Caco-2 (cell line): ENCODE measurements around the gene NABP1. TPM values are rescaled to one million over a fixed set of nuclear protein-coding genes. Genes with fewer than 3 reads are reported as not detected.
A peak's percentile ranks its signal among the peaks of the same experiment; 100 is the strongest.

ENCODE experiments used
- BruUV-seq: library from RNA; stranded (reverse); fragments of 400-500 nt; replicated peaks from 2 replicates; lab custom pipeline; 2021; lab: Mats Ljungman, UMichigan
- CTCF ChIA-PET: fragments of 300-600 bp; sonication (Branson Sonifier 250); formaldehyde crosslinking; loops from one replicate; lab custom pipeline; 2022; ENCODE audit warnings: antibody characterized with exemption; lab: Charles Lee
- POLR2A ChIA-PET: fragments of 300-600 bp; sonication (Branson Sonifier 250); formaldehyde crosslinking; loops from one replicate; lab custom pipeline; 2022; ENCODE audit warnings: antibody characterized with exemption; lab: Charles Lee
- DNase-seq, 2 experiments: peaks; one replicate each; pipeline versions ENCODE4 v3.0.0 to v3.0.0-alpha.2; 2020 to 2022
- H3K27me3 ChIP-seq: replicated peaks from 2 replicates; pipeline ENCODE4 v1.6.0; 2011; ENCODE audit warnings: low read length; ENCODE audit not compliant: control insufficient read depth, insufficient read depth
- H3K36me3 ChIP-seq: 2 replicates; pipeline ENCODE4 v1.5.1; 2011; ENCODE audit warnings: low read length; ENCODE audit not compliant: control insufficient read depth, insufficient read depth
- H3K4me1 ChIP-seq: fragments of 250-450 bp; sonication (Bioruptor Pico); 2 replicates; pipeline ENCODE4 v1.5.1; 2020; ENCODE audit warnings: mild to moderate bottlenecking
- H3K4me3 ChIP-seq: 2 replicates; pipeline ENCODE4 v1.5.1; 2011; ENCODE audit warnings: low read depth, mild to moderate bottlenecking, control low read depth, low read length
- H3K9me3 ChIP-seq: fragments of 250-450 bp; sonication (Bioruptor Pico); 2 replicates; pipeline ENCODE4 v1.5.1; 2020; ENCODE audit warnings: mild to moderate bottlenecking, moderate library complexity
- H3K27ac Mint-ChIP-seq: one replicate; pipeline ENCODE4 v1.8.0; 2022; ENCODE audit warnings: mixed read lengths; ENCODE audit not compliant: unreplicated experiment
- H3K27me3 Mint-ChIP-seq: one replicate; pipeline ENCODE4 v1.8.0; 2022; ENCODE audit warnings: mixed read lengths; ENCODE audit not compliant: insufficient read depth, unreplicated experiment
- H3K36me3 Mint-ChIP-seq: one replicate; pipeline ENCODE4 v1.8.0; 2022; ENCODE audit warnings: mild to moderate bottlenecking, mixed read lengths; ENCODE audit not compliant: insufficient read depth, unreplicated experiment
- H3K4me1 Mint-ChIP-seq: one replicate; pipeline ENCODE4 v1.8.0; 2022; ENCODE audit warnings: low read depth, mixed read lengths; ENCODE audit not compliant: unreplicated experiment
- H3K4me3 Mint-ChIP-seq: one replicate; pipeline ENCODE4 v1.8.0; 2022; ENCODE audit warnings: mild to moderate bottlenecking, moderate library complexity, mixed read lengths; ENCODE audit not compliant: unreplicated experiment
- H3K9me3 Mint-ChIP-seq: one replicate; pipeline ENCODE4 v1.8.0; 2022; ENCODE audit warnings: mixed read lengths; ENCODE audit not compliant: unreplicated experiment
- intact Hi-C: fragments of 100-400 bp; cut with micrococcal nuclease; formaldehyde crosslinking; loops from one replicate; pipeline ENCODE4 v1.10.0; 2022; ENCODE audit not compliant: unreplicated experiment
- total RNA-seq: library from RNA; stranded (reverse); gene quantifications from 2 replicates; pipeline ENCODE4 v1.2.3, GENCODE V29; 2022
- TF ChIP-seq, protein P1 (sequence below), 2 experiments: fragments of 200-600 bp in 1 of 2; IDR thresholded peaks; 1 replicate in 1 of 2; 2 replicates in 1 of 2; pipeline versions ENCODE4 v1.5.1 to v1.8.0; 2011 to 2022; ENCODE audit warnings: antibody characterized with exemption in 1 of 2, control low read depth in 1 of 2, inconsistent platforms in 1 of 2, low read depth in 1 of 2, low read length in 1 of 2, mild to moderate bottlenecking in 1 of 2, moderate library complexity in 1 of 2; ENCODE audit not compliant: insufficient read depth in 1 of 2, severe bottlenecking in 1 of 2, unreplicated experiment in 1 of 2

The NABP1 gene
- total RNA-seq, 1 experiment from 2014 or later = 89.8 TPM

DNA sequence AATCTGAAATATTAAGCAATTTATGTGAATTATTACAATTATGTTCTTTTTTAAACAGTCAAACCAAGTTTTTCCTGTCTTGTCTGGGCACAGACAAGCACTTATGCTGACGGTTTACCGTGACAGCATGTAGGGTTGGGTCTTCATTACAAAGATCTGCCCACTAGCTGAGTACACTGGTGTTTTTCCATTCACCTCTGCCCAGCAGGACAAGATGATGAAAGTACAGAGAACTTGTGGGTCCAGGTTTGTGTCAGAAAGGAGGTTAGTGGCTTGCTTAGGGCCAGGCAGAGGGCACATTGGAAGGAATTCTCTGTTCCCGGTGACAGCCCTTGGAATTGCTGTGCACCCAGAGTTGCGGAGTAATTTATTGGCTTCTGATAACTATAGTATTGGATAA lies 14.0 kb downstream of the NABP1 start:
- H3K27me3 Mint-ChIP-seq = no peaks in the 10 kb centered on the region
- TF ChIP-seq, protein P1, sequence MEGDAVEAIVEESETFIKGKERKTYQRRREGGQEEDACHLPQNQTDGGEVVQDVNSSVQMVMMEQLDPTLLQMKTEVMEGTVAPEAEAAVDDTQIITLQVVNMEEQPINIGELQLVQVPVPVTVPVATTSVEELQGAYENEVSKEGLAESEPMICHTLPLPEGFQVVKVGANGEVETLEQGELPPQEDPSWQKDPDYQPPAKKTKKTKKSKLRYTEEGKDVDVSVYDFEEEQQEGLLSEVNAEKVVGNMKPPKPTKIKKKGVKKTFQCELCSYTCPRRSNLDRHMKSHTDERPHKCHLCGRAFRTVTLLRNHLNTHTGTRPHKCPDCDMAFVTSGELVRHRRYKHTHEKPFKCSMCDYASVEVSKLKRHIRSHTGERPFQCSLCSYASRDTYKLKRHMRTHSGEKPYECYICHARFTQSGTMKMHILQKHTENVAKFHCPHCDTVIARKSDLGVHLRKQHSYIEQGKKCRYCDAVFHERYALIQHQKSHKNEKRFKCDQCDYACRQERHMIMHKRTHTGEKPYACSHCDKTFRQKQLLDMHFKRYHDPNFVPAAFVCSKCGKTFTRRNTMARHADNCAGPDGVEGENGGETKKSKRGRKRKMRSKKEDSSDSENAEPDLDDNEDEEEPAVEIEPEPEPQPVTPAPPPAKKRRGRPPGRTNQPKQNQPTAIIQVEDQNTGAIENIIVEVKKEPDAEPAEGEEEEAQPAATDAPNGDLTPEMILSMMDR (IDR thresholded peaks at IDR 0.05; ENCODE audit: insufficient read depth in 1 of 2, low read depth in 1 of 2, low read length in 1 of 2, severe bottlenecking in 1 of 2, unreplicated experiment in 1 of 2) = no peak
- ChIA-PET POLR2A (interaction anchor here (1.0 to 1.1 kb wide), 2 partner anchors 14 to 126 kb away, joined by 6 to 10 read pairs; partner anchors contain the start of gene NABP1), CTCF (interaction anchor here (0.8 to 1.6 kb wide), 8 partner anchors 14 to 140 kb away, joined by 3 to 13 read pairs (median 4); partner anchors contain the start of gene NABP1)
- Histone ChIP-seq H3K4me3 (no peak overlapping the region), H3K27me3 (no peaks in the 10 kb centered on the region), H3K9me3 (no peaks in the 10 kb centered on the region), H3K4me1 (peaks cover 55% of the 10 kb centered on the region), H3K36me3 (no peaks in the 10 kb centered on the region)
- peaks cover 44% of the 10 kb centered on the region for H3K4me1 Mint-ChIP-seq
- intact Hi-C loops = loop anchor here (1.0 to 2.0 kb wide), 6 partner anchors 54 to 471 kb away; no protein-coding TSS in a partner anchor
- no TSS peak for BruUV-seq
- no peak for DNase-seq
- H3K9me3 Mint-ChIP-seq = no peaks in the 10 kb centered on the region
- no peak overlapping the region for H3K4me3 Mint-ChIP-seq
- H3K27ac Mint-ChIP-seq = no peak overlapping the region
- H3K36me3 Mint-ChIP-seq = peaks cover 77% of the 10 kb centered on the region

DNA sequence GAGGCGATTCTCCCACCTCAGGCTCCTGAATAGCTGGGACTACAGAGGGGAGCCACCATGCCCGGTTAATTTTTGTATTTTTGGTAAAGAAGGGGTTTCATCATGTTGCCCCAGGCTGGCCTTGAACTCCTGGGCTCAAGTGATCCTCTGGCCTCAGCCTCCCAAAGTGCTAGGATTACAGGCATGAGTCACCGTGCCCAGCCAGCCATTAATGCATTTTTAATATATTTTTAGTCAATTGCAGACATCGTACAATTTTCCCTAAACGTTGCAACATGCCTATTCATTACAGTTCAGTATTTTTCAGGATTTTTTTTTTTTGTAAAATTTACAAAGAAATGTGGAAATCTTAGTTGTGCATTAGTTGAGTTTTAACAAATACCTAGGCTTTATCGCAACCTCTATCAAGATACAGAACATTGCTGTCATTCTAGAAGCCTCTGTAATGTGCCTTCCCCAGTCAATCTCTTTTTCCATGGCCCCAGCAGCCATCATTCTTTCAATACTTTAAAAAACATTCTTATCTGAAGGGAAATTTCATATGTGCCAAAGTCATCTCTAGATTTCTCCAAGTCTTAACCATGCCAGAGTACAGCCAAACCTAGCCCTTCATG lies 14.7 kb downstream of the NABP1 start:
- intact Hi-C loops = no loop called here
- Mint-ChIP-seq H3K4me3 (no peak overlapping the region), H3K27ac (peak overlapping the region; percentile 11), H3K27me3 (no peaks in the 10 kb centered on the region), H3K9me3 (no peaks in the 10 kb centered on the region), H3K36me3 (peaks cover 72% of the 10 kb centered on the region), H3K4me1 (peaks cover 42% of the 10 kb centered on the region)
- peaks cover 48% of the 10 kb centered on the region for H3K4me1 ChIP-seq
- no peak for DNase-seq
- BruUV-seq = no TSS peak
- H3K9me3 ChIP-seq = no peaks in the 10 kb centered on the region
- H3K36me3 ChIP-seq = no peaks in the 10 kb centered on the region
- no peak overlapping the region for H3K4me3 ChIP-seq
- POLR2A ChIA-PET = interaction anchor here (0.6 kb wide), 1 partner anchor 117 kb away, joined by 3 read pairs; no protein-coding TSS in a partner anchor
- TF ChIP-seq, protein P1 (IDR thresholded peaks at IDR 0.05; ENCODE audit: insufficient read depth in 1 of 2, low read depth in 1 of 2, low read length in 1 of 2, severe bottlenecking in 1 of 2, unreplicated experiment in 1 of 2) = no peak
- CTCF ChIA-PET = interaction anchor here (1.6 kb wide), 1 partner anchor 15 kb away, joined by 4 read pairs; the partner anchor contains the start of gene NABP1
- H3K27me3 ChIP-seq = no peaks in the 10 kb centered on the region

DNA sequence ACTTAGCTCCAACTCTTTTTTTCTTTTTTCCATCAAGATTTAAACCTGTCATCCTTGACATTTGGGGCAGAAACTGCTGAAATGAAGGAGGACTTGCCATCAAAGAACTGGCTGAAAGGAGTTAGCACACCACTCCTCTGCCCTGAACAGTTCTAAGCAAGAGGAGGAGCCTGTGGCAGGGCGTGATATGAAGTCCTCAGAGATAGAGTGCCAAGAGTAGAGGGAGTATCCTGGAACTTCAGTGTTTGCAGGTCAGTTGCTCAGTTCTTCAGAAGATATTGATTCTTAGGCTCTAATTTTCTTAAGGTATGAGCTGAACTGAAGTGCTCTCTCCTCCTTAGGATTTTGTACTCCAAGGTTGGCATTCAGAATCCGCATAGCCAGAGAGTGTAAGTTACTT lies 15.2 kb downstream of the NABP1 start:
- no peak overlapping the region for H3K4me3 ChIP-seq
- Mint-ChIP-seq H3K4me3 (no peak overlapping the region), H3K27ac (peak overlapping the region; percentile 11), H3K36me3 (peaks cover 67% of the 10 kb centered on the region), H3K27me3 (no peaks in the 10 kb centered on the region), H3K9me3 (no peaks in the 10 kb centered on the region), H3K4me1 (peaks cover 36% of the 10 kb centered on the region)
- BruUV-seq = no TSS peak
- DNase-seq = no peak
- TF ChIP-seq, protein P1 (IDR thresholded peaks at IDR 0.05; ENCODE audit: insufficient read depth in 1 of 2, low read depth in 1 of 2, low read length in 1 of 2, severe bottlenecking in 1 of 2, unreplicated experiment in 1 of 2) = no peak
- H3K4me1 ChIP-seq = peaks cover 42% of the 10 kb centered on the region
- ChIA-PET CTCF (no interaction called here), POLR2A (no interaction called here)
- no peaks in the 10 kb centered on the region for H3K36me3 ChIP-seq
- intact Hi-C loops = no loop called here
- H3K9me3 ChIP-seq = no peaks in the 10 kb centered on the region
- no peaks in the 10 kb centered on the region for H3K27me3 ChIP-seq
